Measurements from ENCODE around the gene CNIH3.

DNA sequence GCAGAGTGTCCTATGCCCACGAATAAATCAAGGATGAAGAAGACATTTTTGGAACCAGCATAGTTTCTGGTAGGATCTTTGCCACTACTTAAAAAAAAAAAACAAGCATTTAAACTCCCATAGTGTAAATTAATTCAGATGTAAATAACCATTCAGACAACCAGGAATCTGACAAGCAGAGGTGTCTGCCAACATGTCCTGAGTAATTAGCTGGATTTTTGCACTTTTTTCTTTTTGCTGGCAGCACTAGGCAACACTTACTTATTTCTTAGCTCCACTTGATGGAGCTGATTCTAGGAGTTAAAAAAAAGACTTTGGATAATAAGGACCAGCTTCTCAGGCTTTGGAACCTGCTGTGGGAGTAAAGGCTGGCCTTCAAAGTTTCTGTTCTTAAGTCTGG is 27.6 kb upstream of the CNIH3 start:
- TF ChIP-seq, protein P1, sequence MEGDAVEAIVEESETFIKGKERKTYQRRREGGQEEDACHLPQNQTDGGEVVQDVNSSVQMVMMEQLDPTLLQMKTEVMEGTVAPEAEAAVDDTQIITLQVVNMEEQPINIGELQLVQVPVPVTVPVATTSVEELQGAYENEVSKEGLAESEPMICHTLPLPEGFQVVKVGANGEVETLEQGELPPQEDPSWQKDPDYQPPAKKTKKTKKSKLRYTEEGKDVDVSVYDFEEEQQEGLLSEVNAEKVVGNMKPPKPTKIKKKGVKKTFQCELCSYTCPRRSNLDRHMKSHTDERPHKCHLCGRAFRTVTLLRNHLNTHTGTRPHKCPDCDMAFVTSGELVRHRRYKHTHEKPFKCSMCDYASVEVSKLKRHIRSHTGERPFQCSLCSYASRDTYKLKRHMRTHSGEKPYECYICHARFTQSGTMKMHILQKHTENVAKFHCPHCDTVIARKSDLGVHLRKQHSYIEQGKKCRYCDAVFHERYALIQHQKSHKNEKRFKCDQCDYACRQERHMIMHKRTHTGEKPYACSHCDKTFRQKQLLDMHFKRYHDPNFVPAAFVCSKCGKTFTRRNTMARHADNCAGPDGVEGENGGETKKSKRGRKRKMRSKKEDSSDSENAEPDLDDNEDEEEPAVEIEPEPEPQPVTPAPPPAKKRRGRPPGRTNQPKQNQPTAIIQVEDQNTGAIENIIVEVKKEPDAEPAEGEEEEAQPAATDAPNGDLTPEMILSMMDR (IDR thresholded peaks at IDR 0.05; ENCODE audit: low read length), result no peak
- no peak for TF ChIP-seq EZH2 (IDR thresholded peaks at IDR 0.05; ENCODE audit: borderline replicate concordance, low read length)

Measured in OCI-LY1 (cell line).